IMR-90 (cell line): Measurements from ENCODE around the gene PSD2. TPM values are rescaled to one million over a fixed set of nuclear protein-coding genes. Genes with fewer than 3 reads are reported as not detected.

Experiments
- ATAC-seq: fragments of 200-7000 bp; cut with Tn5 transposase; 2 replicates; pipeline ENCODE4 v1.9.1; 2020; ENCODE audit warnings: low read depth, mild to moderate bottlenecking, moderate library complexity
- BruUV-seq: library from RNA; stranded (reverse); fragments of 400-500 nt; replicated peaks from 2 replicates; lab custom pipeline; 2021; lab: Mats Ljungman, UMichigan
- CTCF ChIA-PET: fragments of 300-600 bp; formaldehyde crosslinking; extraction: SDS; loops from one replicate; lab custom pipeline; 2021; ENCODE audit warnings: antibody characterized with exemption; lab: Yijun Ruan, JAX
- POLR2A ChIA-PET: fragments of 300-600 bp; sonication (Branson Sonifier 250); formaldehyde crosslinking; loops from one replicate; lab custom pipeline; 2022; ENCODE audit warnings: antibody characterized with exemption; ENCODE audit not compliant: unreplicated experiment; lab: Charles Lee
- DNase-seq: peaks from one replicate; pipeline ENCODE4 v3.0.0; 2013
- H2AFZ ChIP-seq: replicated peaks from 2 replicates; pipeline ENCODE3; 2013; ENCODE audit warnings: low read length, mild to moderate bottlenecking; ENCODE audit not compliant: poor library complexity
- H2AK5ac ChIP-seq: 2 replicates; pipeline ENCODE4 v1.6.1; 2013; ENCODE audit warnings: low read depth, low read length, inconsistent platforms
- H2AK9ac ChIP-seq: replicated peaks from 2 replicates; pipeline ENCODE3; 2013; ENCODE audit warnings: mild to moderate bottlenecking, low read depth, low read length, moderate library complexity; ENCODE audit not compliant: poor library complexity
- H2BK120ac ChIP-seq: 2 replicates; pipeline ENCODE4 v1.6.1; 2013; ENCODE audit warnings: low read depth, low read length, inconsistent platforms
- H2BK15ac ChIP-seq: 3 replicates; pipeline ENCODE4 v1.6.1; 2013; ENCODE audit warnings: low read depth, low read length, inconsistent platforms
- H2BK20ac ChIP-seq: 2 replicates; pipeline ENCODE4 v1.6.1; 2013; ENCODE audit warnings: low read depth, mild to moderate bottlenecking, inconsistent platforms, low read length, moderate library complexity
- H2BK5ac ChIP-seq: 2 replicates; pipeline ENCODE4 v1.6.1; 2013; ENCODE audit warnings: mild to moderate bottlenecking, low read depth, low read length, inconsistent platforms; ENCODE audit not compliant: poor library complexity, severe bottlenecking
- H3K14ac ChIP-seq: replicated peaks from 2 replicates; pipeline ENCODE4 v1.6.1; 2013; ENCODE audit warnings: low read depth, low read length, inconsistent platforms
- H3K18ac ChIP-seq: 2 replicates; pipeline ENCODE4 v1.6.1; 2013; ENCODE audit warnings: low read depth, low read length, control low read depth
- H3K23ac ChIP-seq: 2 replicates; pipeline ENCODE4 v1.6.1; 2013; ENCODE audit warnings: low read depth, low read length, inconsistent platforms
- H3K27ac ChIP-seq: 2 replicates; pipeline ENCODE4 v1.5.1; 2013; ENCODE audit warnings: mild to moderate bottlenecking, control low read depth, low read length; ENCODE audit not compliant: insufficient read depth
- H3K27me3 ChIP-seq: 2 replicates; pipeline ENCODE4 v1.6.1; 2013; ENCODE audit warnings: low read length; ENCODE audit not compliant: control insufficient read depth, insufficient read depth
- H3K36me3 ChIP-seq: 2 replicates; pipeline ENCODE4 v1.6.1; 2013; ENCODE audit warnings: low read length, mixed read lengths; ENCODE audit not compliant: control insufficient read depth, insufficient read depth
- H3K4ac ChIP-seq: 2 replicates; pipeline ENCODE4 v1.6.1; 2013; ENCODE audit warnings: low read depth, low read length, inconsistent platforms
- H3K4me1 ChIP-seq: 2 replicates; pipeline ENCODE4 v1.6.1; 2013; ENCODE audit warnings: low read length, mixed read lengths; ENCODE audit not compliant: control insufficient read depth, insufficient read depth
- H3K4me2 ChIP-seq: 2 replicates; pipeline ENCODE4 v1.6.1; 2013; ENCODE audit warnings: low read depth, mild to moderate bottlenecking, control low read depth, low read length, moderate library complexity
- H3K4me3 ChIP-seq: 2 replicates; pipeline ENCODE4 v1.5.1; 2013; ENCODE audit warnings: low read depth, mild to moderate bottlenecking, control low read depth, low read length, moderate library complexity; ENCODE audit not compliant: insufficient read depth
- H3K56ac ChIP-seq: 2 replicates; pipeline ENCODE4 v1.6.1; 2013; ENCODE audit warnings: low read length, inconsistent platforms; ENCODE audit not compliant: insufficient read depth; ENCODE audit errors: extremely low read depth
- H3K79me1 ChIP-seq, 2 experiments: 2 replicates each; pipeline ENCODE4 v1.6.1; 2013; ENCODE audit warnings: low read length in 2 of 2, inconsistent platforms in 1 of 2, low read depth in 1 of 2
- H3K9ac ChIP-seq: 2 replicates; pipeline ENCODE4 v1.6.1; 2013; ENCODE audit warnings: low read depth, low read length, control low read depth
- H3K9me1 ChIP-seq: 2 replicates; pipeline ENCODE4 v1.6.1; 2013; ENCODE audit warnings: low read length, inconsistent platforms; ENCODE audit not compliant: insufficient read depth
- H3K9me3 ChIP-seq: 2 replicates; pipeline ENCODE4 v1.6.1; 2013; ENCODE audit warnings: low read length; ENCODE audit not compliant: control insufficient read depth, insufficient read depth
- H4K20me1 ChIP-seq: 2 replicates; pipeline ENCODE4 v1.6.1; 2013; ENCODE audit warnings: low read length, inconsistent platforms; ENCODE audit not compliant: insufficient read depth
- H4K5ac ChIP-seq: 2 replicates; pipeline ENCODE4 v1.6.1; 2013; ENCODE audit warnings: mild to moderate bottlenecking, low read depth, low read length, control low read depth
- H4K8ac ChIP-seq, 2 experiments: 2 replicates each; pipeline ENCODE4 v1.6.1; 2013; ENCODE audit warnings: low read depth in 2 of 2, low read length in 2 of 2, control low read depth in 1 of 2, inconsistent platforms in 1 of 2
- H4K91ac ChIP-seq: 2 replicates; pipeline ENCODE4 v1.6.1; 2013; ENCODE audit warnings: low read depth, low read length, inconsistent platforms; ENCODE audit not compliant: insufficient read depth
- BHLHE40 ChIP-seq: fragments of 150-350 bp; IDR thresholded peaks from 2 replicates; pipeline ENCODE4 v1.6.1; 2016; ENCODE audit warnings: mild to moderate bottlenecking, low read depth, low read length
- MAFK ChIP-seq: IDR thresholded peaks from 2 replicates; pipeline ENCODE4 v1.6.1; 2012; ENCODE audit warnings: low read depth, low read length, improper control_type of control experiment
- MXI1 ChIP-seq: IDR thresholded peaks from 2 replicates; pipeline ENCODE4 v1.6.1; 2012; ENCODE audit warnings: low read depth, mild to moderate bottlenecking, low read length, moderate library complexity, borderline replicate concordance
- NFE2L2 ChIP-seq: fragments of 150-350 bp; IDR thresholded peaks from 2 replicates; pipeline ENCODE4 v1.6.1; 2016; ENCODE audit warnings: low read depth, mild to moderate bottlenecking, low read length
- POLR2A ChIP-seq: IDR thresholded peaks from 2 replicates; pipeline ENCODE4 v1.6.1; 2012; ENCODE audit warnings: mild to moderate bottlenecking, low read depth, low read length
- RAD21 ChIP-seq: IDR thresholded peaks from 2 replicates; pipeline ENCODE4 v1.6.1; 2012; ENCODE audit warnings: low read length, improper control_type of control experiment
- RCOR1 ChIP-seq: IDR thresholded peaks from 2 replicates; pipeline ENCODE4 v1.6.1; 2012; ENCODE audit warnings: mild to moderate bottlenecking, low read length, improper control_type of control experiment; ENCODE audit not compliant: insufficient replicate concordance
- USF2 ChIP-seq: fragments of 150-350 bp; IDR thresholded peaks from 2 replicates; pipeline ENCODE4 v1.6.1; 2017; ENCODE audit warnings: mild to moderate bottlenecking, antibody characterized with exemption, low read length, low read depth
- WGBS, 2 experiments: methylation state at CpG; one replicate each; pipeline versions ENCODE4 v1.1.5 to v1.1.7; 2013; ENCODE audit warnings: missing lambda C conversion rate in 2 of 2; ENCODE audit not compliant: insufficient read length in 1 of 2; ENCODE audit errors: extremely low coverage in 2 of 2; 5-methylcytosine and 5-hydroxymethylcytosine counted together
- dilution Hi-C: fragments of 300-500 bp; cut with HindIII; formaldehyde crosslinking; loops from one replicate; pipeline ENCODE4 v1.14.3; 2018; ENCODE audit warnings: low sequenced_read_pairs; ENCODE audit not compliant: unreplicated experiment
- in situ Hi-C: fragments of 300-500 bp; cut with MboI; formaldehyde crosslinking; loops from 3 replicates; pipeline ENCODE4 v1.14.3; 2019; ENCODE audit warnings: low sequenced_read_pairs, inconsistent platforms, mixed read lengths
- intact Hi-C: fragments of 100-400 bp; cut with micrococcal nuclease; formaldehyde crosslinking; loops from 2 replicates; pipeline ENCODE4 v1.10.0; 2022
- polyA plus RNA-seq, 3 experiments: library from polyadenylated mRNA; depleted of rRNA; stranded (reverse); fragments of >200 nt; gene quantifications; 2 replicates each; pipeline ENCODE4 v1.2.3, GENCODE V29; 2012; ENCODE audit warnings: low replicate concordance in 1 of 3
- total RNA-seq: library from RNA; depleted of rRNA; stranded (reverse); fragments of >200 nt; gene quantifications from 2 replicates; pipeline ENCODE4 v1.2.3, GENCODE V29; 2012
- TF ChIP-seq, protein P1 (sequence below): fragments of 150-350 bp; IDR thresholded peaks from 2 replicates; pipeline ENCODE4 v1.6.1; 2016; ENCODE audit warnings: low read depth, mild to moderate bottlenecking, low read length, moderate library complexity, borderline replicate concordance

Gene PSD2
- total and polyA plus RNA-seq, 2 of the 4 experiments (the other 2 are of a cell fraction): 0.05 TPM; not detected in 1

- BruUV-seq: no TSS peak
- no peaks in the 10 kb centered on the region for H3K4me1 ChIP-seq
- no peak overlapping the region for H3K56ac ChIP-seq
- H2BK20ac ChIP-seq: no peak overlapping the region
- H2AFZ ChIP-seq: no peak overlapping the region
- no peak overlapping the region for H4K8ac ChIP-seq
- no peak overlapping the region for H4K91ac ChIP-seq
- whole genome bisulfite sequencing, 2 experiments: 81% methylated on average over 9 of the region's 12 CpGs; no CpG with 5 or more reads in 1 of the 2 experiments
- no peak overlapping the region for H3K4ac ChIP-seq
- intact Hi-C loops (no loop called here), in situ Hi-C loops (loop anchor here (5.0 to 10.0 kb wide), 2 partner anchors 131 to 339 kb away; no protein-coding TSS in a partner anchor), dilution Hi-C loops (loop anchor here (25.0 kb wide), 1 partner anchor 126 kb away; the partner anchor contains the start of gene CXXC5)
- DNase-seq (no peak), ATAC-seq (no peak)
- H3K27ac ChIP-seq: no peak overlapping the region
- TF ChIP-seq POLR2A (no peak), RCOR1 (no peak), MXI1 (no peak), MAFK (no peak), USF2 (no peak), NFE2L2 (no peak), RAD21 (no peak), BHLHE40 (no peak)
- TF ChIP-seq, protein P1, sequence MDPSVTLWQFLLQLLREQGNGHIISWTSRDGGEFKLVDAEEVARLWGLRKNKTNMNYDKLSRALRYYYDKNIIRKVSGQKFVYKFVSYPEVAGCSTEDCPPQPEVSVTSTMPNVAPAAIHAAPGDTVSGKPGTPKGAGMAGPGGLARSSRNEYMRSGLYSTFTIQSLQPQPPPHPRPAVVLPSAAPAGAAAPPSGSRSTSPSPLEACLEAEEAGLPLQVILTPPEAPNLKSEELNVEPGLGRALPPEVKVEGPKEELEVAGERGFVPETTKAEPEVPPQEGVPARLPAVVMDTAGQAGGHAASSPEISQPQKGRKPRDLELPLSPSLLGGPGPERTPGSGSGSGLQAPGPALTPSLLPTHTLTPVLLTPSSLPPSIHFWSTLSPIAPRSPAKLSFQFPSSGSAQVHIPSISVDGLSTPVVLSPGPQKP: no peak
- no peak overlapping the region for H3K14ac ChIP-seq
- no peaks in the 10 kb centered on the region for H3K9me3 ChIP-seq
- H2AK5ac ChIP-seq: no peak overlapping the region
- no peak overlapping the region for H3K23ac ChIP-seq
- ChIA-PET POLR2A (no interaction called here), CTCF (no interaction called here)
- H3K4me2 ChIP-seq: no peak overlapping the region
- no peaks in the 10 kb centered on the region for H3K79me1 ChIP-seq
- no peaks in the 10 kb centered on the region for H4K20me1 ChIP-seq
- no peak overlapping the region for H2BK120ac ChIP-seq
- no peak overlapping the region for H4K5ac ChIP-seq
- no peak overlapping the region for H3K18ac ChIP-seq
- no peak overlapping the region for H2BK5ac ChIP-seq
- H3K9ac ChIP-seq: no peak overlapping the region
- H2BK15ac ChIP-seq: no peak overlapping the region
- peaks cover 37% of the 10 kb centered on the region for H3K27me3 ChIP-seq
- no peak overlapping the region for H2AK9ac ChIP-seq
- no peaks in the 10 kb centered on the region; the same call in 1 of the 2 replicates for H3K9me1 ChIP-seq
- H3K4me3 ChIP-seq: no peak overlapping the region
- no peaks in the 10 kb centered on the region for H3K36me3 ChIP-seq
These were observed 32.2 kb upstream of the PSD2 start for GRCh38 chr5:139763280-139763929.
